Measurements from ENCODE around the gene SUMF1. TPM values are rescaled to one million over a fixed set of nuclear protein-coding genes. Genes with fewer than 3 reads are reported as not detected.

Gene SUMF1
- polyA plus RNA-seq, 3 donors = 25.7 to 80.4 (median 74.2) TPM

GRCh38 chr3:4476496-4476895 lies 9.4 kb upstream of the SUMF1 start:
- TF ChIP-seq, protein P1, sequence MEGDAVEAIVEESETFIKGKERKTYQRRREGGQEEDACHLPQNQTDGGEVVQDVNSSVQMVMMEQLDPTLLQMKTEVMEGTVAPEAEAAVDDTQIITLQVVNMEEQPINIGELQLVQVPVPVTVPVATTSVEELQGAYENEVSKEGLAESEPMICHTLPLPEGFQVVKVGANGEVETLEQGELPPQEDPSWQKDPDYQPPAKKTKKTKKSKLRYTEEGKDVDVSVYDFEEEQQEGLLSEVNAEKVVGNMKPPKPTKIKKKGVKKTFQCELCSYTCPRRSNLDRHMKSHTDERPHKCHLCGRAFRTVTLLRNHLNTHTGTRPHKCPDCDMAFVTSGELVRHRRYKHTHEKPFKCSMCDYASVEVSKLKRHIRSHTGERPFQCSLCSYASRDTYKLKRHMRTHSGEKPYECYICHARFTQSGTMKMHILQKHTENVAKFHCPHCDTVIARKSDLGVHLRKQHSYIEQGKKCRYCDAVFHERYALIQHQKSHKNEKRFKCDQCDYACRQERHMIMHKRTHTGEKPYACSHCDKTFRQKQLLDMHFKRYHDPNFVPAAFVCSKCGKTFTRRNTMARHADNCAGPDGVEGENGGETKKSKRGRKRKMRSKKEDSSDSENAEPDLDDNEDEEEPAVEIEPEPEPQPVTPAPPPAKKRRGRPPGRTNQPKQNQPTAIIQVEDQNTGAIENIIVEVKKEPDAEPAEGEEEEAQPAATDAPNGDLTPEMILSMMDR (IDR thresholded peaks at IDR 0.05) = no peak
- Mint-ChIP-seq H3K27me3 (ENCODE audit: low read depth in 3 of 3) (peaks cover 0 to 3% (median 0%) of the 10 kb centered on the region in 3 donors), H3K4me1 (peaks cover 55% of the 10 kb centered on the region), H3K27ac (peak overlapping the region in 4 of 7 donors; percentile 35 to 92 (median 42)), H3K9me3 (no peaks in the 10 kb centered on the region), H3K4me3 (no peak overlapping the region), H3K36me3 (no peaks in the 10 kb centered on the region)
- 0% methylated on average over 1 of the region's 1 CpG for WGBS (ENCODE audit: insufficient coverage)
- H3K4me1 ChIP-seq (ENCODE audit: control insufficient read depth in 1 of 2, insufficient read depth in 2 of 2, low read length in 2 of 2) = peaks cover 54 to 58% of the 10 kb centered on the region in 2 donors
- peak overlapping the region in 1 of 3 experiments; percentile 3 for H3K4me3 ChIP-seq (replicated peaks in 1 of 3; ENCODE audit: low read depth in 2 of 3, low read length in 3 of 3)
- DNase-seq = peak in 1 of 3 donors; percentile 19
- intact Hi-C loops (cut with micrococcal nuclease) = loop anchor here in 1 of 2 donors (10.0 kb wide), 1 partner anchor 52 kb away; no protein-coding TSS in a partner anchor
- no peaks in the 10 kb centered on the region for H4K20me1 ChIP-seq (ENCODE audit: insufficient read depth, low read length)
- H3K9ac ChIP-seq (ENCODE audit: insufficient read depth, low read length, poor library complexity, severe bottlenecking) = no peak overlapping the region
- no peaks in the 10 kb centered on the region for H3K79me2 ChIP-seq (ENCODE audit: insufficient read depth, low read length)
- no peak overlapping the region for H2AFZ ChIP-seq (ENCODE audit: insufficient read depth, low read depth, low read length, poor library complexity, severe bottlenecking)
- no peaks in the 10 kb centered on the region for H3K36me3 ChIP-seq (replicated peaks in 1 of 2; ENCODE audit: control insufficient read depth in 1 of 2, insufficient read depth in 2 of 2, low read length in 2 of 2)
- H3K27ac ChIP-seq (ENCODE audit: low read depth in 1 of 2, low read length in 2 of 2) = peak overlapping the region in 1 of 2 donors; percentile 75
- no peaks in the 10 kb centered on the region for H3K9me3 ChIP-seq (replicated peaks in 1 of 2; ENCODE audit: control insufficient read depth in 1 of 2, insufficient read depth in 1 of 2, low read length in 2 of 2)
- H3K4me2 ChIP-seq (replicated peaks; ENCODE audit: extremely low read depth, low read length, poor library complexity, severe bottlenecking) = peak overlapping the region; percentile 8
- no peaks in the 10 kb centered on the region for H3K27me3 ChIP-seq (ENCODE audit: control insufficient read depth in 2 of 2, insufficient read depth in 2 of 2, low read length in 2 of 2)

GRCh38 chr3:4475804-4476203 lies 8.7 kb upstream of the SUMF1 start:
- Histone ChIP-seq H3K36me3 (replicated peaks in 1 of 2; ENCODE audit: control insufficient read depth in 1 of 2, insufficient read depth in 2 of 2, low read length in 2 of 2) (no peaks in the 10 kb centered on the region), H3K4me1 (ENCODE audit: control insufficient read depth in 1 of 2, insufficient read depth in 2 of 2, low read length in 2 of 2) (peaks cover 54 to 58% of the 10 kb centered on the region in 2 donors), H2AFZ (ENCODE audit: insufficient read depth, low read depth, low read length, poor library complexity, severe bottlenecking) (no peak overlapping the region), H3K27me3 (ENCODE audit: control insufficient read depth in 2 of 2, insufficient read depth in 2 of 2, low read length in 2 of 2) (no peaks in the 10 kb centered on the region), H3K4me3 (replicated peaks in 1 of 3; ENCODE audit: low read depth in 2 of 3, low read length in 3 of 3) (peak overlapping the region in 1 of 3 experiments; percentile 21), H4K20me1 (ENCODE audit: insufficient read depth, low read length) (no peaks in the 10 kb centered on the region), H3K9me3 (replicated peaks in 1 of 2; ENCODE audit: control insufficient read depth in 1 of 2, insufficient read depth in 1 of 2, low read length in 2 of 2) (no peaks in the 10 kb centered on the region), H3K4me2 (replicated peaks; ENCODE audit: extremely low read depth, low read length, poor library complexity, severe bottlenecking) (peak overlapping the region; percentile 12), H3K27ac (ENCODE audit: low read depth in 1 of 2, low read length in 2 of 2) (peak overlapping the region in 1 of 2 donors; percentile 88), H3K79me2 (ENCODE audit: insufficient read depth, low read length) (no peaks in the 10 kb centered on the region), H3K9ac (ENCODE audit: insufficient read depth, low read length, poor library complexity, severe bottlenecking) (no peak overlapping the region)
- H3K4me1 Mint-ChIP-seq = peaks cover 55% of the 10 kb centered on the region
- peaks cover 0 to 3% (median 0%) of the 10 kb centered on the region in 3 donors for H3K27me3 Mint-ChIP-seq (ENCODE audit: low read depth in 3 of 3)
- H3K27ac Mint-ChIP-seq = peak overlapping the region; percentile 55 to 99 (median 93)
- no peak overlapping the region for H3K4me3 Mint-ChIP-seq
- DNase-seq = peak in 2 of 3 donors; percentile 73 to 83
- TF ChIP-seq, protein P1 (IDR thresholded peaks at IDR 0.05) = no peak
- H3K36me3 Mint-ChIP-seq = no peaks in the 10 kb centered on the region
- intact Hi-C loops (cut with micrococcal nuclease) = loop anchor here in 1 of 2 donors (10.0 kb wide), 1 partner anchor 51 kb away; no protein-coding TSS in a partner anchor
- no peaks in the 10 kb centered on the region for H3K9me3 Mint-ChIP-seq
